WERI-Rb-1 (cell line): Measurements from ENCODE around the gene AKAIN1.
A peak's percentile ranks its signal among the peaks of the same experiment; 100 is the strongest.

Experiments used
- DNase-seq: peaks from one replicate; pipeline ENCODE4 v3.0.0-alpha.2; 2020
- H3K27ac ChIP-seq: fragments of 250-450 bp; sonication (Bioruptor Pico); 2 replicates; pipeline ENCODE4 v1.5.1; 2020; ENCODE audit warnings: mild to moderate bottlenecking, moderate library complexity
- H3K27me3 ChIP-seq: fragments of 250-450 bp; sonication (Bioruptor Pico); 2 replicates; pipeline ENCODE4 v1.5.1; 2021; ENCODE audit warnings: mild to moderate bottlenecking, low read depth, moderate library complexity; ENCODE audit not compliant: insufficient read depth, severe bottlenecking
- H3K36me3 ChIP-seq: fragments of 250-450 bp; sonication (Bioruptor Pico); 2 replicates; pipeline ENCODE4 v1.5.1; 2020; ENCODE audit warnings: mild to moderate bottlenecking, moderate library complexity
- H3K4me3 ChIP-seq: 2 replicates; pipeline ENCODE4 v1.5.1; 2011; ENCODE audit warnings: low read depth, mild to moderate bottlenecking, control low read depth, low read length
- H3K9me3 ChIP-seq: fragments of 250-450 bp; sonication (Bioruptor Pico); 2 replicates; pipeline ENCODE4 v1.5.1; 2021; ENCODE audit warnings: mild to moderate bottlenecking, moderate library complexity; ENCODE audit not compliant: severe bottlenecking
- CTCF ChIP-seq: IDR thresholded peaks from 2 replicates; pipeline ENCODE4 v1.5.1; 2011; ENCODE audit warnings: low read depth, mild to moderate bottlenecking, control low read depth, inconsistent platforms, low read length

The AKAIN1 gene

GRCh38 chr18:5150894-5151293 is 46.2 kb downstream of the AKAIN1 start:
- DNase-seq: no peak
- Histone ChIP-seq H3K27ac (no peak overlapping the region), H3K36me3 (no peaks in the 10 kb centered on the region), H3K27me3 (no peaks in the 10 kb centered on the region), H3K9me3 (no peaks in the 10 kb centered on the region), H3K4me3 (no peak overlapping the region)
- TF ChIP-seq CTCF: no peak

GRCh38 chr18:5146093-5146492 is 51.0 kb downstream of the AKAIN1 start:
- no peak for DNase-seq
- H3K27me3 ChIP-seq: no peaks in the 10 kb centered on the region
- H3K9me3 ChIP-seq: no peaks in the 10 kb centered on the region
- H3K27ac ChIP-seq: no peak overlapping the region
- TF ChIP-seq CTCF: no peak
- H3K36me3 ChIP-seq: no peaks in the 10 kb centered on the region
- no peak overlapping the region for H3K4me3 ChIP-seq

GRCh38 chr18:5145168-5145825 is 51.8 kb downstream of the AKAIN1 start:
- Histone ChIP-seq H3K9me3 (peaks cover 5% of the 10 kb centered on the region), H3K4me3 (no peak overlapping the region), H3K27me3 (no peaks in the 10 kb centered on the region), H3K27ac (no peak overlapping the region), H3K36me3 (no peaks in the 10 kb centered on the region)
- DNase-seq: no peak
- no peak for TF ChIP-seq CTCF

GRCh38 chr18:5144629-5145028 is 52.4 kb downstream of the AKAIN1 start:
- Histone ChIP-seq H3K36me3 (no peaks in the 10 kb centered on the region), H3K27me3 (no peaks in the 10 kb centered on the region), H3K4me3 (no peak overlapping the region), H3K27ac (no peak overlapping the region), H3K9me3 (peaks cover 10% of the 10 kb centered on the region)
- no peak for DNase-seq
- TF ChIP-seq CTCF: no peak

GRCh38 chr18:5142859-5143258 is 54.2 kb downstream of the AKAIN1 start:
- Histone ChIP-seq H3K36me3 (no peaks in the 10 kb centered on the region), H3K4me3 (no peak overlapping the region), H3K27ac (peak overlapping the region; percentile 37; the same call in 1 of the 2 replicates), H3K9me3 (peaks cover 16% of the 10 kb centered on the region), H3K27me3 (no peaks in the 10 kb centered on the region)
- DNase-seq: no peak
- no peak for TF ChIP-seq CTCF

- Histone ChIP-seq H3K4me3 (no peak overlapping the region), H3K36me3 (no peaks in the 10 kb centered on the region), H3K27ac (peak overlapping the region; percentile 75), H3K9me3 (peaks cover 16% of the 10 kb centered on the region), H3K27me3 (no peaks in the 10 kb centered on the region)
- no peak for TF ChIP-seq CTCF
- peak; percentile 89 for DNase-seq
Measured at GRCh38 chr18:5142131-5142530, 54.9 kb downstream of the AKAIN1 start.
